Fibroblast of villous mesenchyme (primary cell): ENCODE measurements around the gene IL18R1. TPM values are rescaled to one million over a fixed set of nuclear protein-coding genes. Genes with fewer than 3 reads are reported as not detected.

Experiments used
- DNase-seq: peaks from one replicate; pipeline ENCODE4 v3.0.0-alpha.2; 2010; ENCODE audit warnings: low read depth
- H3K4me3 ChIP-seq: 2 replicates; pipeline ENCODE4 v1.5.1; 2011; ENCODE audit warnings: low read depth, mild to moderate bottlenecking, low read length
- total RNA-seq: library from RNA; depleted of rRNA; stranded (reverse); fragments of >200 nt; gene quantifications from 2 replicates; pipeline ENCODE4 v1.2.3, GENCODE V29; 2012
- TF ChIP-seq, protein P1 (sequence below): IDR thresholded peaks from 2 replicates; pipeline ENCODE4 v1.5.1; 2012; ENCODE audit warnings: low read depth, mild to moderate bottlenecking, low read length; ENCODE audit not compliant: insufficient read depth

IL18R1 gene
- total RNA-seq, 1 donor = 0.43 TPM

DNA sequence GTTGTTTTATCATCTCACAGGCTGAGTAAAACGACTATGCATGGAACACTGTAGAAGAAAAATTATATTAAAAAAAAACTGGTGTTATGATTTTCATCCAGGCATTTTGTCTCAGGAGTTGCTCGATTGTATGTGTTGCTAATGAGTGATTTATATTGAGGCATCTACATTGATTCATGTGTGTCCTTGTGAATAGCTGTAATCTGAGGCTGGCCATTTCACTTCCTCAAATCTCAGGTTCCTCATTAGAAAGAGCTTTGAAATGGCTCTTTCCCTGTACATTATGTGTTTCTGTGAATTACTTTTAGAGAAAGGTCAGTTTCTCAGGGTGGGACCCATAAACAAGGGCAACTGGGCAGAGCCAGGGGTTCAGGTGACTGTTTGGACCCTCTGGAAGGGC, 2.3 kb downstream of the IL18R1 start:
- no peak for DNase-seq
- TF ChIP-seq, protein P1, sequence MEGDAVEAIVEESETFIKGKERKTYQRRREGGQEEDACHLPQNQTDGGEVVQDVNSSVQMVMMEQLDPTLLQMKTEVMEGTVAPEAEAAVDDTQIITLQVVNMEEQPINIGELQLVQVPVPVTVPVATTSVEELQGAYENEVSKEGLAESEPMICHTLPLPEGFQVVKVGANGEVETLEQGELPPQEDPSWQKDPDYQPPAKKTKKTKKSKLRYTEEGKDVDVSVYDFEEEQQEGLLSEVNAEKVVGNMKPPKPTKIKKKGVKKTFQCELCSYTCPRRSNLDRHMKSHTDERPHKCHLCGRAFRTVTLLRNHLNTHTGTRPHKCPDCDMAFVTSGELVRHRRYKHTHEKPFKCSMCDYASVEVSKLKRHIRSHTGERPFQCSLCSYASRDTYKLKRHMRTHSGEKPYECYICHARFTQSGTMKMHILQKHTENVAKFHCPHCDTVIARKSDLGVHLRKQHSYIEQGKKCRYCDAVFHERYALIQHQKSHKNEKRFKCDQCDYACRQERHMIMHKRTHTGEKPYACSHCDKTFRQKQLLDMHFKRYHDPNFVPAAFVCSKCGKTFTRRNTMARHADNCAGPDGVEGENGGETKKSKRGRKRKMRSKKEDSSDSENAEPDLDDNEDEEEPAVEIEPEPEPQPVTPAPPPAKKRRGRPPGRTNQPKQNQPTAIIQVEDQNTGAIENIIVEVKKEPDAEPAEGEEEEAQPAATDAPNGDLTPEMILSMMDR = no peak

DNA sequence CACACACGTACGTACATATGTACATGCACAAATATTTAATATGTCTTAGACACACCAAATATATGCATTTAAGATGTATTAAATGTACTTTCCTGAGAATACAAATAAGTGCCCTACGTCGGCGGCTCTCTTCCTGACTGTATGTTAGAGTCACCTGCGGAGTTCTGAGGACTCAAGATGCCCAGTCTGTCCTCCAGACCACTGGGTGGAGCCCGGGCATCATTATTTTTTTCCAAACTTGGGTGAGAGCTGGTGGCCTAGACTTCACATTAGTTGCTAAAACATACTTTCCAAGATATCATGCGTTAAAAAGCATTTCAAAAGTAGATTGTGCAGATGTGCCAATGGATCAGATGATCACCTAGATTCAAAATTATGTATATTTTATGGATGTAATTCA, 2.9 kb downstream of the IL18R1 start:
- TF ChIP-seq, protein P1 = no peak
- no peak for DNase-seq
- no peak overlapping the region for H3K4me3 ChIP-seq

More for the DNA sequence above, 2.3 kb downstream of the IL18R1 start:
- no peak overlapping the region for H3K4me3 ChIP-seq

DNA sequence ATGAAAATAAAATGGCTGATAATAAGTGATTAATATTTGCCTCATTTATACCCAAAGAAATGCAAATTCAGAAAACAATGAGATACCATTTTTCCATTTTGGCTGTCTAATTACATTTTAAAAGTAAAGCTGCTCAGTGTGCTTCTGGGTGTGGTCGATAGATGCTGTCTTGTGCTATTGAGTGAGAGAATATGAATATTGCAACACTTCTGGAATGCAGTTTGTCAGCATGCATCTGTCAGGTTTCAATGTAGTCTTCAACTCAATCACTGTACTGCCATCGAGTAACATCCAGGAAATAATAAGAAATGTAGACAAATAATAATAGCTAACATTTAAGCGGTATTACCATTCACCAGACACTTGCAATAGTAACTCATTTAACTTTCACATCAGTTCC, 3.9 kb downstream of the IL18R1 start:
- DNase-seq = no peak
- TF ChIP-seq, protein P1 = no peak
- no peak overlapping the region for H3K4me3 ChIP-seq

DNA sequence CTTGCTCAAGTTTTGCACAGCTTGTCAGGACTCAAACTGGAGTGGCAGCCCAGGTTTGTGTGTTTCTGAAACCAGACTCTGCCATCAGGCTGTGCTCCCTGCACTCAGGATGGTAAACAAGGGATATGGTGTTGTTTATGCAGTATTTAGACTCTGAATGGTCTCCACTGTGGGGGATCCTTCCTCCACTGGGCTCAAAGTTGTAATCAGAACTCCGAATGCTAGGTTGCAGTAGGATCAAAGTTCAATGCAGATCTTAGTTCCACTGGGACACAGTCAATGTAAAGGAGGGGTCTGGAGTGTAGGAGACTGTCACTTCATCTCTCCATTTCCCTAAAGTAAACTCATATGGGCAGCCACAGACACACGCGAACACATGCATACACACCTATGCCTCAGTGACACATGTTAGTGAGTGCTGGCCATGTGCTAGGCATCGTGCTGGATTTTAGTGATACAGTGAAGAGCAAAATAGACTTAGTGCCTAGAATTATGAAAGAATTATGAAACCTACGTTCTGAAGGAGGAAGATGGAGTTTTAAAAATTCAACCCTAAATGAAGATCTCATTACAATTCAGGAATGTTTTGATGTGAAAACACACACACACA, 6.1 kb downstream of the IL18R1 start:
- no peak for DNase-seq
- TF ChIP-seq, protein P1 = no peak
- no peak overlapping the region for H3K4me3 ChIP-seq

DNA sequence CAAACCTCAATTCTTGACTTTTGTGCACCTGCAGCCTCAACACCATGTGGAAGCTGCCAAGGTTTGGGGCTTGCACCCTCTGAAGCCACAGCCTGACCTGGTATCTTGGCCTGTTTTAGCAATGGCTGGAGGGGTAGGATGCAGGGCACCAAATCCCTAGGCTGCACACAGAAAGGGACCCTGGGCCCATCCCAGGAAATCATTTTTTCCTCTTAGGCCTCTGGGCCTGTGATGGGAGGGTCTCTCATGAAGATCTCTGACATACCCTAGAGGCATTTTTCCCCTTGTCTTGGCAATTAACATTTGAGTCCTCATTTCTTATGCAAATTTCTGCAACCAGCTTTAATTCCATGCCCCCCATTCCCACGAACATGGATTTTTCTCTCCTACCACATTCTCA, 10.2 kb downstream of the IL18R1 start:
- TF ChIP-seq, protein P1 = no peak

DNA sequence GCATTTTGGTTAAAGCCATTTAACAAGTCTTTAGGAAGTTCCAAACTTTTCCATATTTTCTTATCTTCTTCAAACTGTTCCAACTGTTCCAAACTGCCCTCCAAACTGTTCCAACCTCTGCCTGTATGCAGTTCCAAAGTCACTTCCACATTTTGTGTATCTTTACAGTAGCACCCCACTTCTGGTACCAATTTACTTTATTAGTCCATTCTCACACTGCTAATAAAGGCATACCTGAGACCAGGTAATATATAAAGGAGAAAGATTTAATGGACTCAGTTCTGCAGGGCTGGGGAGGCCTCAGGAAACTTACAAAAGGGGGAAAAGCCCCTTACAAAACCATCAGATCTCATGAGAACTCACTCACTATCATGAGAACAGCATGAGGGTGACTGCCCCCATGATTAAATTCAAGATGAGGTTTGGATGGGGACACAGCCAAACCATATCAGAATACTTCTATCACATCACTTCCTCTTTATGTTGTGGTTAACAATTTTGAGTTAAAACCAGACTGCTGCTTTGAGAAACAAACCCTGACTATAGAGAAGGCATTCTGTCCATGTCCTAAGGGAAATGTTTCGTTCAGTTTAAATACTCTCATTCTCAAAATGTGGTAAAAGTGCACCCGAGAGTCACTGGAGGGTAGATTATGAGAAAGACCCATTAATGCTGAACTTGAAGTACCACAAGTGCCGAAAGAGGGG, 11.0 kb downstream of the IL18R1 start:
- no peak for DNase-seq
- no peak overlapping the region for H3K4me3 ChIP-seq
- TF ChIP-seq, protein P1 = no peak

More for the DNA sequence above, 10.2 kb downstream of the IL18R1 start:
- DNase-seq = no peak
- no peak overlapping the region for H3K4me3 ChIP-seq
